Measurements from ENCODE around the gene KAZN. TPM values are rescaled to one million over a fixed set of nuclear protein-coding genes. Genes with fewer than 3 reads are reported as not detected.

KAZN gene
- total and polyA plus RNA-seq, 2 donors from 2014 or later: 17.4 to 60.8 TPM

- no peaks in the 10 kb centered on the region for H3K4me1 ChIP-seq (ENCODE audit: control insufficient read depth in 2 of 3, insufficient read depth in 2 of 3, low read depth in 1 of 3, low read length in 3 of 3)
- H3K27ac ChIP-seq (ENCODE audit: low read depth in 2 of 2, low read length in 2 of 2): no peak overlapping the region
- no peak overlapping the region for H3K9ac ChIP-seq (ENCODE audit: low read length in 3 of 3)
- TF ChIP-seq CTCF (IDR thresholded peaks at IDR 0.05; ENCODE audit: borderline replicate concordance, extremely low read depth, insufficient read depth): no peak
- no peaks in the 10 kb centered on the region for H3K9me3 ChIP-seq (ENCODE audit: control insufficient read depth in 2 of 3, insufficient read depth in 1 of 3, low read length in 3 of 3)
- intact Hi-C loops (cut with DNase I): no loop called here
- H3K36me3 ChIP-seq (ENCODE audit: control insufficient read depth in 2 of 3, insufficient read depth in 3 of 3, low read length in 3 of 3): no peaks in the 10 kb centered on the region
- FAIRE-seq: no peak
- DNase-seq: no peak
- no peak overlapping the region for H3K4me3 ChIP-seq (ENCODE audit: low read length in 3 of 3)
- no peaks in the 10 kb centered on the region for H3K27me3 ChIP-seq (ENCODE audit: control insufficient read depth, insufficient read depth, low read length)
Measured at GRCh38 chr1:14612256-14612655, 13.8 kb downstream of the KAZN start.

- Histone ChIP-seq H3K9me3 (ENCODE audit: control insufficient read depth in 2 of 3, insufficient read depth in 1 of 3, low read length in 3 of 3) (no peaks in the 10 kb centered on the region), H3K9ac (ENCODE audit: low read length in 3 of 3) (no peak overlapping the region), H3K27ac (ENCODE audit: low read depth in 2 of 2, low read length in 2 of 2) (no peak overlapping the region), H3K27me3 (ENCODE audit: control insufficient read depth, insufficient read depth, low read length) (no peaks in the 10 kb centered on the region), H3K4me3 (ENCODE audit: low read length in 3 of 3) (no peak overlapping the region), H3K4me1 (ENCODE audit: control insufficient read depth in 2 of 3, insufficient read depth in 2 of 3, low read depth in 1 of 3, low read length in 3 of 3) (no peaks in the 10 kb centered on the region), H3K36me3 (ENCODE audit: control insufficient read depth in 2 of 3, insufficient read depth in 3 of 3, low read length in 3 of 3) (no peaks in the 10 kb centered on the region)
- DNase-seq: no peak
- no peak for FAIRE-seq
- intact Hi-C loops (cut with DNase I): no loop called here
- TF ChIP-seq CTCF (IDR thresholded peaks at IDR 0.05; ENCODE audit: borderline replicate concordance, extremely low read depth, insufficient read depth): no peak
Measured at GRCh38 chr1:14613926-14614325, 15.4 kb downstream of the KAZN start.

- Histone ChIP-seq H3K27me3 (ENCODE audit: control insufficient read depth, insufficient read depth, low read length) (no peaks in the 10 kb centered on the region), H3K9ac (ENCODE audit: low read length in 3 of 3) (no peak overlapping the region), H3K4me1 (ENCODE audit: control insufficient read depth in 2 of 3, insufficient read depth in 2 of 3, low read depth in 1 of 3, low read length in 3 of 3) (no peaks in the 10 kb centered on the region), H3K27ac (ENCODE audit: low read depth in 2 of 2, low read length in 2 of 2) (no peak overlapping the region), H3K9me3 (ENCODE audit: control insufficient read depth in 2 of 3, insufficient read depth in 1 of 3, low read length in 3 of 3) (no peaks in the 10 kb centered on the region), H3K36me3 (ENCODE audit: control insufficient read depth in 2 of 3, insufficient read depth in 3 of 3, low read length in 3 of 3) (no peaks in the 10 kb centered on the region), H3K4me3 (ENCODE audit: low read length in 3 of 3) (no peak overlapping the region)
- FAIRE-seq (no peak), DNase-seq (no peak)
- intact Hi-C loops (cut with DNase I): no loop called here
- no peak for TF ChIP-seq CTCF (IDR thresholded peaks at IDR 0.05; ENCODE audit: borderline replicate concordance, extremely low read depth, insufficient read depth)
Measured at GRCh38 chr1:14614341-14614740, 15.9 kb downstream of the KAZN start.

- no peak for FAIRE-seq
- Histone ChIP-seq H3K4me1 (ENCODE audit: control insufficient read depth in 2 of 3, insufficient read depth in 2 of 3, low read depth in 1 of 3, low read length in 3 of 3) (no peaks in the 10 kb centered on the region), H3K27me3 (ENCODE audit: control insufficient read depth, insufficient read depth, low read length) (no peaks in the 10 kb centered on the region), H3K9ac (ENCODE audit: low read length in 3 of 3) (no peak overlapping the region), H3K36me3 (ENCODE audit: control insufficient read depth in 2 of 3, insufficient read depth in 3 of 3, low read length in 3 of 3) (no peaks in the 10 kb centered on the region), H3K4me3 (ENCODE audit: low read length in 3 of 3) (no peak overlapping the region), H3K27ac (ENCODE audit: low read depth in 2 of 2, low read length in 2 of 2) (no peak overlapping the region), H3K9me3 (ENCODE audit: control insufficient read depth in 2 of 3, insufficient read depth in 1 of 3, low read length in 3 of 3) (no peaks in the 10 kb centered on the region)
- intact Hi-C loops (cut with DNase I): no loop called here
- TF ChIP-seq CTCF (IDR thresholded peaks at IDR 0.05; ENCODE audit: borderline replicate concordance, extremely low read depth, insufficient read depth): no peak
- no peak for DNase-seq
Measured at GRCh38 chr1:14615549-14616218, 17.2 kb downstream of the KAZN start.

All from kidney (tissue), 14 donors.